ENCODE results near the gene DGKB. TPM values are rescaled to one million over a fixed set of nuclear protein-coding genes. Genes with fewer than 3 reads are reported as not detected.
"Not testable (repeated sequence)": the region's sequence is repeated elsewhere in the genome, so short reads cannot be mapped to it uniquely, and the experiment has no call there.

The DGKB gene
- total RNA-seq, 4 donors from 2014 or later, result 4.4 to 33.1 (median 9.3) TPM

DNA sequence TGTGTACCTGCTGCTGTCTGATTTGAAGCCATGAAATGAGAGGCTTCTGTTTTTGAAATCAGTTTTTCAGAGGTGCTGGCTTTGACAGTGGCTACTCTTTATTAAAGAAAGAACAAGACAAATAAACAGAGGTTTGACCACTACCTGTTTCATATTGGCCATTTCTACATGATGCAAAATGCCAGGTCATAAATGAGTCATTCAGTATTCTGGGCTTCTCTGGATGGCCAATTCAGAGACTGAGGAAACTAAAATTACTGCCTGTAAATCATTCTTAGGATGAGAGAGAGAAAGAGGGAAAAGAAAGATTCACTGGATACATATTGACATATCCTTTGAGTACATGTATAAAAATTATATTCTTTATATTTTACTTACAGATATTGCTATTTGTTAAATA is 609.8 kb downstream of the DGKB start:
- no peak overlapping the region for H3K4me3 ChIP-seq
- intact Hi-C loops (cut with DNase I; ENCODE audit: low total_unique reads), result no loop called here
- TF ChIP-seq, protein P1, sequence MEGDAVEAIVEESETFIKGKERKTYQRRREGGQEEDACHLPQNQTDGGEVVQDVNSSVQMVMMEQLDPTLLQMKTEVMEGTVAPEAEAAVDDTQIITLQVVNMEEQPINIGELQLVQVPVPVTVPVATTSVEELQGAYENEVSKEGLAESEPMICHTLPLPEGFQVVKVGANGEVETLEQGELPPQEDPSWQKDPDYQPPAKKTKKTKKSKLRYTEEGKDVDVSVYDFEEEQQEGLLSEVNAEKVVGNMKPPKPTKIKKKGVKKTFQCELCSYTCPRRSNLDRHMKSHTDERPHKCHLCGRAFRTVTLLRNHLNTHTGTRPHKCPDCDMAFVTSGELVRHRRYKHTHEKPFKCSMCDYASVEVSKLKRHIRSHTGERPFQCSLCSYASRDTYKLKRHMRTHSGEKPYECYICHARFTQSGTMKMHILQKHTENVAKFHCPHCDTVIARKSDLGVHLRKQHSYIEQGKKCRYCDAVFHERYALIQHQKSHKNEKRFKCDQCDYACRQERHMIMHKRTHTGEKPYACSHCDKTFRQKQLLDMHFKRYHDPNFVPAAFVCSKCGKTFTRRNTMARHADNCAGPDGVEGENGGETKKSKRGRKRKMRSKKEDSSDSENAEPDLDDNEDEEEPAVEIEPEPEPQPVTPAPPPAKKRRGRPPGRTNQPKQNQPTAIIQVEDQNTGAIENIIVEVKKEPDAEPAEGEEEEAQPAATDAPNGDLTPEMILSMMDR (IDR thresholded peaks at IDR 0.05), result no peak
- no peak for TF ChIP-seq POLR2A (IDR thresholded peaks at IDR 0.05)
- no peak for DNase-seq
- H3K27ac ChIP-seq, result no peak overlapping the region
- H3K27me3 ChIP-seq, result no peaks in the 10 kb centered on the region
- H3K9me3 ChIP-seq, result no peaks in the 10 kb centered on the region
- no peaks in the 10 kb centered on the region for H3K4me1 ChIP-seq
- H3K36me3 ChIP-seq, result no peaks in the 10 kb centered on the region

DNA sequence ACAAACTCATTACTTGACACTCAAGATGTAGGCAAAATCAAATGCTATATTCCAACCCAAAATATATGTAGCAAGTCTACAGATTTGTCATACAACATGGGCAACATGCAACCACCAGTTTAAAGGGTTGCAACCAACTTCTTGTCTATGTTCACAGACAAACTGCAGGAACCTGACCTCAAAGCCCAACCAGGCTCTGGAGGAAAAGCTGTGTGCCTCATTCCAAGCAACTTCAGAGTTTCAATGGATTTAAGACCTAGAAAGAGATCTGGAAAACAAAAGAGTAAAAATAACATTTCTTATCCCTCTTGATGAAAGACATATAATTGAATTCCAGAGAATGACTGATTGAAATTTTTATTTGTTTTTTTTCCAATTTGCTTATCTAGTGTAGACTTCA is 612.6 kb downstream of the DGKB start:
- Histone ChIP-seq H3K4me1 (no peaks in the 10 kb centered on the region), H3K27ac (no peak overlapping the region), H3K9me3 (no peaks in the 10 kb centered on the region), H3K36me3 (no peaks in the 10 kb centered on the region), H3K4me3 (no peak overlapping the region), H3K27me3 (no peaks in the 10 kb centered on the region)
- intact Hi-C loops (cut with DNase I; ENCODE audit: low total_unique reads), result no loop called here
- DNase-seq, result no peak
- TF ChIP-seq, protein P1 (IDR thresholded peaks at IDR 0.05), result no peak
- no peak for TF ChIP-seq POLR2A (IDR thresholded peaks at IDR 0.05)

DNA sequence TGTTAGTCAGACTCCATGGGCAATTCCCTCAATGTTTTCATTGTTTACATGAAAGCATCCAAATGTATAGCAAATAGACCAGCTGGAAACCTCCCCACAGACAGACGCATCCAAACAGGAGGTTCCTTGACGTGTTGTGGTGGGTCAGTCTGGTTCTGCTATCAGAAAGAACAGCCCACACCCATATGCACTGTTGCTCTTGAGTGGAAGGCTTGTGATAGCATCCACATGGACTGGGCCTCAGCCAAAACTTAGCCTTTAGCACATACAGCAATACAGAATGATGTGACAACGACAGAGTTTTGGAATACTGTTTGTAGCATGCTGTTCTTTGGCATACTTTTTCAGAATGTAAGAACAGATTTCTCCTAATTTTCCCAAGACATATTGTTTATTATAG is 613.9 kb downstream of the DGKB start:
- Histone ChIP-seq H3K27ac (no peak overlapping the region), H3K36me3 (no peaks in the 10 kb centered on the region), H3K4me1 (no peaks in the 10 kb centered on the region), H3K9me3 (no peaks in the 10 kb centered on the region), H3K4me3 (no peak overlapping the region), H3K27me3 (no peaks in the 10 kb centered on the region)
- no peak for DNase-seq
- no peak for TF ChIP-seq POLR2A (IDR thresholded peaks at IDR 0.05)
- TF ChIP-seq, protein P1 (IDR thresholded peaks at IDR 0.05), result no peak
- intact Hi-C loops (cut with DNase I; ENCODE audit: low total_unique reads), result no loop called here

DNA sequence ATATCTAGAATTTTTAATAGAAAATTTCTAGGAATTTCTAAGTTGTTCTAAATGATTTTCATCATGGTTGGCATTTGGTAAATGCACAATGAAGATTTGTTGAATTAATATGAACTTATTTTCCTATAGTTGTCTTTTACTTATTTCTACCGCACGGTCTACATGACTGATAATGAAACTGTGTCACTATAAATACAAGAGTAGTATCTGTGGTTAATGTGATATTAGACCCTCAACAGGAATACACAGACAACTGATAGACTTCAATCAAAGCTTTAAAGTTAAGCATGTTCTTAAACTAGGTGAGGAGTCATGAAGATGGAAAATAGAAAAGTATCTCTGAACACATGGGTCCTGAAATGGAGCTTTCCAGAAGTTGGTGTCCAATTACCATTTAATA is 615.2 kb downstream of the DGKB start:
- Histone ChIP-seq H3K9me3 (no peaks in the 10 kb centered on the region), H3K27me3 (no peaks in the 10 kb centered on the region), H3K4me1 (no peaks in the 10 kb centered on the region), H3K36me3 (no peaks in the 10 kb centered on the region), H3K27ac (no peak overlapping the region), H3K4me3 (no peak overlapping the region)
- DNase-seq, result no peak
- no peak for TF ChIP-seq POLR2A (IDR thresholded peaks at IDR 0.05)
- TF ChIP-seq, protein P1 (IDR thresholded peaks at IDR 0.05), result no peak
- intact Hi-C loops (cut with DNase I; ENCODE audit: low total_unique reads), result no loop called here

DNA sequence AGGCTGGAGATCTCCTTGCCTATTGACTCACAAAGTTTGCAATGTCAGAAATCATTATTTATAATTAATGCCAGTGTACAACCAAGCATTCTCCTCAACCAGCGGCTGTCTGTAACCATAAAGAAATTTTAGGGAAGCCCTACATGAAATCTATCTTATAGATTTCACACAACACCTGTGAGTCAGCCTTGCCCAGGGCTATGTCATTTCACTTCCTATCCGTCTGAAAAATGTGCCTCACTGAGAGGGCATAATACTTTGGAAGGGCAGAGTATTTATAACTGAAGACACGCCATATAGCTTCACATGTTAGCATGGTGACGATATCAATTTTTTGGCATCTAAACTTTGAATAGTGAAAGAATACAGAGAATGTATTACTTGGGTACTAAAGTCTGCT is 616.5 kb downstream of the DGKB start:
- no peak overlapping the region for H3K4me3 ChIP-seq
- no peak overlapping the region for H3K27ac ChIP-seq
- no peak for TF ChIP-seq POLR2A (IDR thresholded peaks at IDR 0.05)
- TF ChIP-seq, protein P1 (IDR thresholded peaks at IDR 0.05), result no peak
- H3K27me3 ChIP-seq, result no peaks in the 10 kb centered on the region
- DNase-seq, result no peak
- intact Hi-C loops (cut with DNase I; ENCODE audit: low total_unique reads), result no loop called here
- H3K36me3 ChIP-seq, result no peaks in the 10 kb centered on the region
- H3K9me3 ChIP-seq, result no peaks in the 10 kb centered on the region
- no peaks in the 10 kb centered on the region for H3K4me1 ChIP-seq

DNA sequence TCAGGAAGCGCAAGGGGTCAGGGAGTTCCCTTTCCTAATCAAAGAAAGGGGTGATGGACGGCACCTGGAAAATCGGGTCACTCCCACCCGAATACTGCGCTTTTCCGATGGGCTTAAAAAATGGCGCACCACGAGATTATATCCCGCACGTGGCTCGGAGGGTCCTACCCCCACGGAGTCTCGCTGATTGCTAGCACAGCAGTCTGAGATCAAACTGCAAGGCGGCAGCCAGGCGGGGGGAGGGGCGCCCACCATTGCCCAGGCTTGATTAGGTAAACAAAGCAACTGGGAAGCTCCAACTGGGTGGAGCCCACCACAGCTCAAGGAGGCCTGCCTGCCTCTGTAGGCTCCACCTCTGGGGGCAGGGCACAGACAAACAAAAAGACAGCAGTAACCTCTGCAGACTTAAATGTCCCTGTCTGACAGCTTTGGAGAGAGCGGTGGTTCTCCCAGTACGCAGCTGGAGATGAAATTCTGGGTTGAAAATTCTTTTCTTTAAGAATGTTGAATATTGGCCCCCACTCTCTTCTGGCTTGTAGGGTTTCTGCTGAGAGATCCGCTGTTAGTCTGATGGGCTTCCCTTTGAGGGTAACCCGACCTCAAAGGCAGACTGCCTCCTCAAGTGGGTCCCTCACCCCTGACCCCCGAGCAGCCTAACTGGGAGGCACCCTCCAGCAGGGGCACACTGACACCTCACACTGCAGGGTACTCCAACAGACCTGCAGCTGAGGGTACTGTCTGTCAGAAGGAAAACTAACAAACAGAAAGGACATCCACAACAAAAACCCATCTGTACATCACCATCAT is 623.3 kb downstream of the DGKB start:
- DNase-seq, result not testable (repeated sequence)

More for the DNA sequence above, 623.3 kb downstream of the DGKB start:
- H3K36me3 ChIP-seq; H3K9me3 ChIP-seq; H3K4me1 ChIP-seq; intact Hi-C loops (cut with DNase I; ENCODE audit: low total_unique reads); H3K4me3 ChIP-seq; H3K27me3 ChIP-seq; H3K27ac ChIP-seq: not testable (repeated sequence)
